Measurements from ENCODE around the gene SCFD2.

DNA sequence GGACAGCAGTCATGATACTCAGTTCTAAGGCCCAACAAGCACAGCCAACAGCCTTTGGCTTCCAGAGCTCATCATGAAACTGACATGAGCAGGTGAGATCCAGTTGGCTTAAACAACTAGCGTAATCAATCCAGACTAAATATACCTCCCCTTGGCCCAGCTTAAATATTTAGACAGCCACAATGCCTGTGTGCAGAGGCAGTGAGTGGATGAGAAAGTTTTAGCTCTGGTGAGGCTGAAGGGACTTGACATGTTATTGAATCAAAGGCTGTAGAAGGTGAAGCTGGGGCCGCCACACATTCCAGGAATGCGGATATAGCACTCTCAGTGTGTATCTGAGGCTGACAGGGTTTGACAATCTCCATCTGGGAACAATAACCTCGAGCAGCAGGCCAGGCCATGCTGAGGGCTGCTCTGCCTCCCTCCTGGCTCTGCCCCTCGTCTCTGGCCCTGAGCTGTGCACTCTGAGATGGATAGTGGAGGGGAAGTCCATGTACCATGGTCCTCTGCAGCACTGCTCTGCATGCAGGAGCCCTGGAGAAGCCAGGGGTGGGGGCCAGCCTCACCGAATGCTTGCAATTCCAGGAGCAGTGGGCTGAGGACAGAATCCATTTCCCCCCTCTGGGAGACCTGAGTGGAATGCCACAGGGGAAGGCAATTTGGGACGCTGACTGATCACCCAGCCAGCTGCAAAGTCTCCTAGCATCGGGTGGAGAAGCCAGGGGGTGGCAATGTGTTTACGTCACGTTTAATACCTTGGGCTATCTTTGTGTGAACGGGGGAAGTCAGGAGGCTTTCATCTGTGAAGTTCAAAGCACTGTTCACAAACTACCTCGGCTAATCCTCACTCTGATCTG, 541.0 kb downstream of the SCFD2 start:
- no peak for TF ChIP-seq BHLHE40 (IDR thresholded peaks at IDR 0.05; ENCODE audit: borderline replicate concordance)
- TF ChIP-seq ELF4 (IDR thresholded peaks at IDR 0.05): no peak
- no peak for TF ChIP-seq ARNT (IDR thresholded peaks at IDR 0.05)
- TF ChIP-seq FOXM1 (IDR thresholded peaks at IDR 0.05; ENCODE audit: borderline replicate concordance): no peak
